DMS153 treated with DMSO at 0.1 percent for 48 hours (cell line): ENCODE data around the gene TMEM158.

Experiments
- DNase-seq: peaks from one replicate; lab custom pipeline; 2025; ENCODE audit not compliant: unreplicated experiment; lab: John Stamatoyannopoulos, UW

TMEM158 gene

DNA sequence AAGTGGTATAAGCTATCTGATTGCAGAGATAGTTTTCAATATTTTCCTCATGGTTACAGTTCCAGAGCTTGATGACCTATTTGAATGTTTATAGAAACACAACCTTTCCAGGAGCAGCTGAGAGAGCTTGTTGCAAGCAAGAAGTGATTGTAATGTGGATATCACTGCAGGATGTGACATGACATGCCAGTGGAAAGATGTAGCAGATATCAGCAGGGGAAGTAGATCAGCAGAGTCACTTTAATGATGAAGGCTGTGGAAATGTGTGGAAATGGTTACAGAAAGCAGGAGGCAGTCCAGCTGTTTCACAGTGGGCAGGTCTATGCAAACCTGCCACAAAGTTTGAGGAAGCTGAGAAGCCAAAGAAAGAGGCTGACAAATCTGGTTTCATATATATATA is 21.0 kb downstream of the TMEM158 start:
- no peak for DNase-seq

GRCh38 chr3:45204136-45204535 is 22.0 kb downstream of the TMEM158 start:
- DNase-seq = no peak

DNA sequence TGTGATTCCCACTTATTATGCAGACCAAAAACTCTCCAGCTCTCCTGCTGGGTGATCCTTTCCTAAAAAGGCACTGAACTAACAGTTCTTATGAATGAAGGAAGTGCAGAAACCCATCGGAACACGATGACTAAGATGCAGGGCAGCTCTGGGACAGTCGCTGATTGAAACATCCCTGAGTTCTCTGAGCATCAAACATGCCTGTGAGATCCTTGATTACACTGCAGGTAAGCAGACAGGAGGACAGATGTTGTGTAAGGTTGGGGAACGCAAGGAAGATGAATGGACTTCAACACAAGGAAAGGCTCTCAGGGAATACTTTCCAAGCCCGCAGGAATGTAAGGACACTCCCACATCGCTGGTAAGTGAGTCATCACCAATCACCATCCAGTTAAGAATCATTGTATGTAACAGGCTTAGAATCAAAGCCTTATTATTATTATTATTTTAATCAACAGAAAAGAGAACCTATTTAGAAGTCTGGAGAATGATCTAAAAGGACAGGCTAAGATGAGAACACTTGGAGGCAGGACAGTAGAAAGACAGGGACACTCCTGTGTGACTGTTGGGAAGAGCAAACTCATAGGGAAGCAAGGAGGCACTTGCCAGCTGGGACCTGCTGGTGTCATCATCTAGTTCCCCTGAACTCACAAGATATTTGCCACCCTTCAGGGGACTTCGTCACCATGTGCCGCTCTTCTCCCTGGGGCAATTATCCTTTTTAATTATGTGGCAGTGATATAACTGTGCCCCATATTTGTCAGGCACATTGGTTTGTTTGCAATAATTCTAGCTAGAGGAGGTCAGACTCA is 26.0 kb downstream of the TMEM158 start:
- DNase-seq = no peak

DNA sequence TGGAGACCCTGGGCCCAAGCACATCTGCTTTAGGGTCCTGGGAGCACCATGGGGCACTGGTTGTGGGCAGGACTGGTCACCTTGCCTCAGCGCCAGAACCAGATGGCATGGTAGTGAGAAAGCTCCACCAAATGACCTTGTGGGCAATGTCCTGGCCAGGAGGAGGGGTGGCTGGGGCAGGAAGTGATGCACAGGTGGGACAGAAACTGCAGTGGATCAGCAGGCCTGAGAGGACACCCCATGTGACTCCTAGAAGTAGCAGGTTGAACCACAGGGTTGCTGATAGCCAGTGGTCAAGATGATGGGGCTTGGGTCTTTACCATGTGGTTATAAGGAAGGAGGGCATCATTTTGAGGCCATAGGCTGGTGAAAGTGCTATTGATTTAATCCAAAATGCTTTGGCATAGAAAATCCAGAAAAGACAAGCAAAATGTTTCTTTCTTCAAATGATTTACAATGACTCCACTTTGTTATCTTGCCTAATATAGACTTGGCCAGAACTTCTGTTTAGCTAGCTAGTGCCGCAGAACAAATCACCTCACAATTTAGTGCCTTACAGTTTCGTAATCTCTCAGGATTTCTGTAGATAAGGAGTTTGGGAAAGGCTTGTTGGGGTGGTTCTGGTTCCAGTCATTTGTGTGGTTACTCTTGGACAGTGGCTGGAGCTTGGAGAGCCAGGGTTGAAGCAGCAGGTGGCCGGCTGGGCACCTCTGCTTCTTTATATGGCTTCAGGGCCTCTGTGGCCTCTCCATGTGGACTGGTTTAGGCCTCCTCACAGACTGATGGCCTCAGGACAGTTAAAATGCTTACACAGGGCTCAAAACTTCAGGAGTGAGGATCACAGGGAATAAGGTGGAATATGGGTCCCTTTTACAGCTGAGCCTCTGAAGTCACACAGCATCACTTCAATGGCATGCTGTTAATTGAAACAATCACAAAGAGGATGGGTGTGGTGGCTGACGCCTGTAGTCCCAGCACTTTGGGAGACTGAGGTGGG is 27.5 kb downstream of the TMEM158 start:
- no peak for DNase-seq

DNA sequence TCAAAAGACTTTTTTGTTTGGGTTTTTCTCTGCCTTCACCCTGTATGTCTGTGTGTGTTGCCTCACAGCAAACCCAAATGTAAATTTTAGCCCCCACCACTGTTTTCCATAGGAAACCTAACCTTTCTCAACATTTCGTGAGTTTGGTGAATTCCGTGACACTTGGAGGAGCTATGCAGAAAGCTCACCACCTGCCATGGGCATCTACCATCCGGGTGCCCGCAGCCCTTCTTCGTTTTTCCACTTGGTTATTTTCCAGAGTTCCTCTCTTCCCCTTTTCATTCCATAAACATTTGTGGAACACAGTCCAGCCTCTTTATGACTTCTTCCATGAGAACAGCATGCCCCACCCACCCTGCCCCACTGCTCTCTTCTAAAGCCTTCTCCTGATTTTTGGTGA is 31.3 kb downstream of the TMEM158 start:
- no peak for DNase-seq

GRCh38 chr3:45191924-45192417 is 34.1 kb downstream of the TMEM158 start:
- DNase-seq = no peak

GRCh38 chr3:45191424-45191823 is 34.7 kb downstream of the TMEM158 start:
- DNase-seq = no peak

DNA sequence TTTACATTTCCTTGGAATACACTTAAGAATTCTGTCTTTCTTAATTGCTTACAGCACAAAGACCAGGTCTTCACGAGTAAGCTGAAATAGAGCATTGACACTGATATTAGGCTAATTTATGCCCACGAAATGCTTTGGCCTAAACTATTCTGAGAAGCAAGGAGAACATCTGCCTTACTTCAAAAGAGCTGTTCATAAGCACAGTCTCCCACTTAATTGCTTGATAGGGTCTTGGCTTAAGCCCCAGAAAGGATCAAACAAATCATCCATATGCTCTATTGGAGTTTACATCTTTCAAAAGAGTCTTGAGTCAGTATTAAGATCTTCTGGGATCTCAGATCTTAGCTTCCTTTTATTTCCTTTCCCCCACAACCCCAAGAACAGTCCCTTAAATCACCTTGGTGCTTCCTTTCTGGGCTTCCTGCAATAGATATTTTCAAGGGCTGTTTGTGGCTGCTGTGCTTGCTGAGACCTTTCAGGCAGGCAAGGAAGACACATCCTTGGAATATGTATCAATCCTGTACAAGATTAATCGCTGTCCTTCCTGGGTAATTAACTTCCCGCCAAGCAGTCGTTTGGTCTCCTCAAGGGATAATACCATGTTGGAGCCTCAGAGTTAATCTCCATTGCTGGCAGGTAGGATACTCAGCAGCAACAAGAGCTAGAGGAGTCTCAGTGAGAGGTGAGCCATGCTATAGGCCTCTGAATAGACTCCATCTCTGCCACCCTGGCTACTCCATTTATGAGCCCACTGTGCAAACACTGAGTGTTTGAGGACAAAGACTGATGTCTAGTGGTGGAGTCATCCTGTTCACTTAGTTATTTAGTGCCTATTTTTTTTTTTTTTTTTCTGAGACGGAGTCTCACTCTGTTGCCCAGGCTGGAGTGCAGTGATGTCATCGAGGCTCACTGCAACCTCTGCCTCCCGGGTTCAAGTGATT is 37.1 kb downstream of the TMEM158 start:
- DNase-seq = no peak

DNA sequence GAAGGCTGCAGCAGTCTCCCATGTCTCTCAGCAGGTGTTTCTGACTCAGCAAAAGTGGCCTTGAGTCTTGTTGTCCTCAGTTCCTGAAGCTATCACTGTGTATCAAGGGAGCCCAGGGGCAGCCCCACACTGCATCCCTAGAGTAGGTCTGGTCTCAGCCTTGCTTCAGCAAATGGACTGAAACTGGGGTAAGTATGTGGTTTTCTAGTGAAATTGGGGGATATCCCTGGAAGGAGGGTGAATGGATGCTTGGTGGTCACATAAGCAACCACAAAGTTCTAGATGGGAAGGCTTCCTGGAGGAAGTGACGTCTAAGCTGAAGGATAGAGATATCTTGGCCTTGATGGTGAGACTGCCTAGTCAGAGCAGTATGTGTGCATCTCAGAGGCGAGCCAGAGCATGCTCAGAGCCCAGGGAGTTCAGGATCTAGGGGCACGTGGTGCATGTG is 38.4 kb downstream of the TMEM158 start:
- no peak for DNase-seq

GRCh38 chr3:45186871-45187270 is 39.2 kb downstream of the TMEM158 start:
- no peak for DNase-seq

GRCh38 chr3:45185461-45185860 is 40.6 kb downstream of the TMEM158 start:
- no peak for DNase-seq

DNA sequence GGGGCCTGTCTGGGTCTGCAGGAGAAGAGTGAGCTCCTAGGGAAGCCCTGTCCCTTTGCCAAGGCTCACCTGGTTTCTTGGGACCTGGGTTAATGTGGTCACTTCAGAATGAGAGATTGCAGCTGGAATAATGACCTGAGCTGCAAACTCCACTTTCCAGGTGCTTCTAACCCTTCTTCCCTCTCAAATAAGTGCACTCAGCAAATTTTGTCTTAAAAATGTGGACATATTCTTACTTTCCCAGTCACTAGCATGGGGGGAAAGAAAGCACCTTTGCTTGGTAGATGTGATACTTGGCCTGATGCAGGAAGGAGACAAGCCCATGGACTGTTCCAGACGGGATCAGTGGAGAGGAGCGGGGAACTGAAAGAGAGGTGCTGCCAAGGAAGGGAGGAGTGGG is 41.0 kb downstream of the TMEM158 start:
- no peak for DNase-seq

GRCh38 chr3:45183872-45184262 is 42.2 kb downstream of the TMEM158 start:
- no peak for DNase-seq

DNA sequence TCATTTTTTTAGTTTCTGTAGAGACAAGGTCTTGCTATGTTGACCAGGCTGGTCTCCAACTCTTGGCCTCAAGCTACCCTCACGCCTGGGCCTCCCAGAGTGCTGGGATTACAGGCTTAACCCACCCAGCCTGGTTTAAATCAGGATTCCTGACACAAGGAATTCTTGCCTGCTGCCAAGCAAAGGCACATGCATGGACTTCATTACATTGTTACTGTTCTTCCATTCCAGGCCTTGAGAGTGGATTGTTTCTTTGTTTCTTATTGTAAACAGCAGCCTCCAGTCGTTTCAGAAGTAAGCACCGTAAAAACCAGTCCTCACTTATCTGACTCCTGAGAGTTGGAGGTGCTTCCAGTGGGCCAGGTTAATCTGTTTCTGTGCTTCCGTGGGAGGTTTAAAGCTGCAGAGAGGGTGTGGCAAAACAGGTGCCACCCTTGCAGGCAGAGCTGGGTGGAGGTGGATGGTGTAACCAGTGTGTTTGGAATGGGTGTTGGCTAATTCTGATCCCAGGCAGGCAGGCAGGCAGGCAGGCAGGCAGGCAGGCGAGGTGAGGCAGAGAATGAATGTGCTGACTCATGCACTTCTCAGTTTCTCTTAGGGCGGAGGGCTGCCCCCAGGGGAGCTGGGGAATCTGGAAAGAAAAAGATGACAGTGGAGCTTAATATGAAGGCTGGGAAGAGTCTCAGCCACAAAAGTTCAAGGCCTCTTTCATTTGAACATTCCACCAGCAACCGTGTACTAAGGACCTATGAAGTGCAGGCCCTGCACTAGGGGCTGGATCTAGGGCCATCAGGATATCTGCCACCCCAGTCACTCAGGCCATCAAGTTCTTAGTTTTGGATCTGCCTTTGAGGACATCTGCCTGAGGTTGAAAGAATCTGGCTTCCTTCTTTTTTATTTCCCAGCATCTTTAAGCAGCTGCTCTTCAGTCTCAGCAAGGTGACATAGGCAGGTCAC is 42.9 kb downstream of the TMEM158 start:
- DNase-seq = no peak

GRCh38 chr3:45181496-45181895 is 44.6 kb downstream of the TMEM158 start:
- no peak for DNase-seq

DNA sequence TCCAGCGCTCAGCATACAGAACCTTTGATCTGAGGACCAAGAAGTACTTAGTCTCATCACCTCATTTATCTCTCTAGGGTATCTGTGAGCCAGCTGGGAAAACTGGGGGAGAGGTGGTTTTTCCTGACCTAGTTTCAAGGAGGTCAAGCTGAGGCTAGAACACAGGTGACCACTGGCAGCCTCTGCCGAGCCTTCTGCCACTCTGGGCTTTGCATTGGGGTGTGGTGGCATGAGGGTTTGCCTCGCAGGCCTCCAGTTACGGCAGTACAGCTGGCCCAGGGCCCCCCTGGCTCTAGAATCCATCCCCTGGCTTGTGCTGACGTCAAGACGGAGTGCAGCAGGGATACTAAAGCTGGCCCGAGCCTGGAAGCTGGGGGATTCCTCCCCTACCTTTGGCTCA is 45.2 kb downstream of the TMEM158 start:
- DNase-seq = no peak

DNA sequence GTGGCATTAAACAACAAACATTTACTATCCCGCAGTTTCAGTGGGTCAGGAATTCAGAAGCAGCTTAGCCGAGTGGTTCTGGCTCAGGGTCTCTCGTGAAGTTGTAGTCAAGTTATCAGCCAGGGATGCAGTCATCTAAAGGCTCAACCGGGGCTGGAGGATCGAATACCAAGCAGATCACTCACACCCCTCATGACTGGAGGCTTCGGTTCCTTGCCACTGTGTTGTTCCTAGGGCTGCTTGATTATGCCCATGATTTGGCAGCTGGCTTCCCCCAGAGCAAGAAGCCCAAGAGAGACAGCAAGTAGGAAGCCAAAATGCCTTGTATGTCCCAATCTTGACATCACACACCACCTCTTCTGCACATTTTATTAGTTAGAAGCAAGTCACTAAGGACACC is 46.0 kb downstream of the TMEM158 start:
- DNase-seq = no peak

- no peak for DNase-seq
Observed at GRCh38 chr3:45179163-45179562, 46.9 kb downstream of the TMEM158 start.

DNA sequence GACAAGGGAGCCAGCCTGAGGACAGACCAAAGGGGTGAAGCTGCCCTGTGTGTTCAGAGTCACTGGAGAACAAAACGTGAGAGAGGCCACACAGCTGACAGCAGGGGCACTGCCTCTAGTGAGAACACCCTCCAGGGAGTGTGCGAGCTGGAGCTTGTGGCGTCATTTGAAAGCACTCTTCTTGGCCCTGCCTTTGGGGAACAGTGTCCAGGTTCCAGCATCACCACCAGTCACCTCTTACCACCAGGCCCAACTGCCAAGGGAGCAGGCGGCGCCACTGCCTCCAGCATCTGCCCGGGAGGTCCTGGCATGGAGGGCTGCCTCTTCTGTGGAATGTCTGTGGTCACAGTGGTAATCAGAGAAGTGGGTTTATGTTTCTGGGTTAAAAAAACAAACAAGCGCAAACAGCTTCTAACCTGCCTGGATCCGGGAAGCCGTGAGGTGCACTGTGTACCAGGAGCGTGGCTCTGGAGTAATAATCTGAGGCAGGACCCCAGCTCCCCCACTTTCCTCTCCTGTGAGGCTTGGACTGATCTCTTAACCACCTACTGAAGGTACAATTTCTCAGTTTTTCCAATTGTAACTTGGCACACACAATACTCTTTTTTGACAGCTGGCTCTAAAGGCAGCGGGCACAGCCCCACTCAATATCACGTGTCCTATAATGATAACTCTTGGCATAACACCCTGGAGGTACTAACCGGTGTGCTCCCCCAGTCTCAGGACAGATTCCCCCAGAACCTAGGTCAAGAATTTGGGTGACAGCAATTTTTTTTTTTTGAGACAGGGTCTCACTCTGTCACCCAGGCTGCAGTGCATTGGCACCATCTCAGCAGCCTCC is 47.7 kb downstream of the TMEM158 start:
- no peak for DNase-seq
